ENCODE measurements around the gene TRAF2.

The TRAF2 gene

GRCh38 chr9:136962163-136962562, 75.8 kb downstream of the TRAF2 start:
- no peak for DNase-seq (ENCODE audit: low read depth)

DNA sequence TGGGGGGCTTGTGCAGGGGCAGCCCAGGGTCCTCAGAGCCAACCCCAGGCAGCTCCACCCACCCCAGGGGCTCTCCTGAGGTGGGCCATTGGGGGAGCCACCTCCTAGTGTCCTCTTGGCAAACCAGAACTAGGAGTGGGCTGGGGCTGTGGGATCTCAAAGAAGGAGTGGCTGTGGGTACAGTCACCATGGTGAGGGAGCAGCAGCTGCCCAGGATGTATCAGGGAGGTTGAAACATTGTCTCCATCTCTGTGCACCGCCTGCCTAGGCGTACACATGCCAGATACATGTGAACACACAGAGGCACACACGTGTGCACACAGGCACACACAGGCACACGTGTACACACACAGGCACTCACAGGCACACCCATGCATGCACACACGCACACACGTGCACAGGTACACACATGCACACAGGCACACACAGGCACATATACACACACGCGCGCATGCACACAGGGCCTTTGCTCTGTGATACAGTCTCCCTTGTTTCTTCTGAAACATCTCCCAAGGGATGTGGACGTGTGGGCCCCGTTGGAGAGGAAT, 76.5 kb downstream of the TRAF2 start:
- no peak for DNase-seq (ENCODE audit: low read depth)

- no peak for DNase-seq (ENCODE audit: low read depth)
Measured at GRCh38 chr9:136963341-136963740, 77.0 kb downstream of the TRAF2 start.

DNA sequence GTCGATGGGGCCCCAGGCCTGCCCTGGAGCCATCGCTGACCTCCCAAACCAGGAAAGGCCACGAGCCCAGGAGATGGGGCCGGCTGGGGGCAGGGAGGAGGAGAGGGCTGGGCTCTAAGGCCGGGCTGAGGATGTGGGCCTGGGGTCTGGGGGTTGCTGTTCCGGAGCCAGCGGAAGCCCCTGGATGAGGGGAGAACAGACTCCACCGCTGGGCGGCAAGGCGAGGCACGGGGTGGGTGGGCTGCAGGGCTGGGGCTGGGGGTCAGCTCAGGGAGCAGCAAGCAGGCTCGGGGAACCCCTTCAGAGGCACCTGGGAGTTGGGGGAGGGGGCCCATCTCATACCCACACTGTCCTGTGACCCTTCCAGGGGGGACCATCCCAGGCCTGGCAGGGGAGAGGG, 77.4 kb downstream of the TRAF2 start:
- DNase-seq (ENCODE audit: low read depth): no peak

GRCh38 chr9:136964171-136964689, 77.9 kb downstream of the TRAF2 start:
- no peak for DNase-seq (ENCODE audit: low read depth)

DNA sequence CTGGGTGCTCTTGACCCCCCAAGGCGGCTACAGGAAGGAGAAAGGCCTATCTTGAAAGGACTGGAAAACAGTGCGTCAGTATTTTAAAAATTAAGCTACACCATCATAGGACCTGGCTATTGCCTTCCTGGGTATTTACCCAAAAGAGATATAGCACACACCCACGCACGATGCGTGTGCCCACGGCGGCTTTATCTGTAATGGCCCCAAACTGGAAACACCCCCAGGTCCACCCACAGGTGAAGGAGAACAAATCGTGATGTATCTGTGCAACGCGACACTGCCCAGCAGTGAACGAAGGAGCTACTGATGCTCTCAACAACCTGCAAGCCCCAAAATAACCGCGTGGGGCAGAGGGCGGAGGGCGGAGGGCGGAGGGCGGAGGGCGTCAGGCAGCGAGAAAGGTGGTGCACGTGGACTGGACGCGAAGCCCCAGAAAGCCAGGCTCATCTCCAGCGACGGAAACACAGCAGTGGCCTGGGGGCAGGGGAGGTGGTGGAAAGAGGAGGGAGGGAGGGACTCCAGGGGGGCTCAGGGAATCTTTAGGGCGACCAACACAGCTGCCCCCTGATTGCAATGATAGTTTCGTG, 78.6 kb downstream of the TRAF2 start:
- no peak for DNase-seq (ENCODE audit: low read depth)

DNA sequence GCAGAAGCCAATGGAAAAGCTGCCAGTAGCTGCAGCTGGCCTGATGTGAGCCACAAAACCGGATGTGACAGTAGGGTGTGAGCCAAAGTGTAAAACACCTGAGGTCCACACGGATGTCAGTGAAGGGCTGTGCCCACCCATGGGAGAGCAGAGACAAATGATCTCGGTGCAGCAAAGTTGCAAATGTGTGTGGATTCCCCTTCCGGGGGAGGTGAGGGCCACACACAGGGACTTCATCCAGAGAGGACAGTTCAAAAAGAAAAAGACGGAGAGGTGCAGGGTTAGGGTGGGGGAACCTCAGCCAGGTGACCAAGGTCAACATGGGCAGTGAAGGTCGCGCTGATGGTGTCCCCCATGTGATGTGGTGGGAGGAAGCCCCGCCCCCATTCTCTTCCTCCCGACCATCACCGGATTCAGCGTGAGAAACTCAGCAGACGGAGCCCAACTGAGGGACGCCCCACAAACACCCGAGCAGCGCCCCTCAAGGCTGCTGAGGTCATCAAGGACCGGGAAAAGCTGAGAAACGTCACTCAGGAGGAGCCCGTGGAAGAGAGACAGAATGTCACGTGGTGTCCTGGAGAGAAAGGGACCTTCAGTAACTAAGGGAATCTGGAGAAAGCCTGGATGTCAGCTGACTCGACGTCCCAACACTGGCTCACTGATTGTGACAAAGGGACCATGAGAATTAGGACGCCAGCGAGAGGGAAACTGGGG, 79.6 kb downstream of the TRAF2 start:
- no peak for DNase-seq (ENCODE audit: low read depth)

- DNase-seq (ENCODE audit: low read depth): no peak
Measured at GRCh38 chr9:136968333-136969127, 82.2 kb downstream of the TRAF2 start.

- no peak for DNase-seq (ENCODE audit: low read depth)
Measured at GRCh38 chr9:136969150-136969549, 82.8 kb downstream of the TRAF2 start.

DNA sequence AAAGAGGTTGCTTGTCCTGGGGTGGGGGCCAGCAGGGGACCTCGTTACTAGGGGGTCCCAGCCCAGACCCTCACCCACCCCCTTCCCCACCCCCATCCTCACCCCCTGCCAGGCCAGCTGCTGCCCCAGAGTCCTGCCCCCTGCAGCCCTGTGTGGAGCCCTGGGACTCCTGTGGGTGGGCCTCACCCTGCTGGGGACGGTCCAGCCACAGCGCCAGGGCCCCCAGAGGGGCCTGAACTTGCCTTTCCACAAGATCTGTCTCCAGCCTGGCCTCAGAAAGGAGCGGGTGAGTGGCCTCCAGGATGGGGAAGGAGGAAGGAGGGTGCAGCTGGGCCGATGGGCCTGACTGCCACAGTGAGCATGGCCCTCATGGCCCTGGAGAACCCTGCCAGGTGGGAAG, 83.5 kb downstream of the TRAF2 start:
- DNase-seq (ENCODE audit: low read depth): no peak

DNA sequence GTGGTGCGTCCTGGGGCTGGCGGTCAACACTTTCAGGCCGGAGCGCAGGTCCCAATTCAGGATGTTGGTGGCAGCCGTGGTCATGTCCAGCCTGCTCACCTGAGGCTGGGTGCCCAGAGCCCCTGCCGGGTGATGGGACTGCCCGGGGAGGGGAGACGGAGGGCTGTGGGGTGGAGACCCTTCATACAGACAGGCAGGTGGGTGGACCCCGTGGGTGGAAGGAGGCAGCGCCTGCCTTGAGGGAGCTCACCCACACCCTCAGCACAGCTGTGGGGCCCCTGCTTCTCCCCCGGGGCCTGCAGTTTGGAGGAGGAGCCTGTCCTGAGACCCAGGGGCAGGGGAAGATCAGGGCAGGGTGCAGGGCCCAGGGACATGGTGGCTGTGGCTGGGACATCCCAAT, 84.0 kb downstream of the TRAF2 start:
- DNase-seq (ENCODE audit: low read depth): no peak

- DNase-seq (ENCODE audit: low read depth): no peak
Measured at GRCh38 chr9:136971746-136972145, 85.4 kb downstream of the TRAF2 start.

- DNase-seq (ENCODE audit: low read depth): no peak
Measured at GRCh38 chr9:136972335-136972734, 86.0 kb downstream of the TRAF2 start.

DNA sequence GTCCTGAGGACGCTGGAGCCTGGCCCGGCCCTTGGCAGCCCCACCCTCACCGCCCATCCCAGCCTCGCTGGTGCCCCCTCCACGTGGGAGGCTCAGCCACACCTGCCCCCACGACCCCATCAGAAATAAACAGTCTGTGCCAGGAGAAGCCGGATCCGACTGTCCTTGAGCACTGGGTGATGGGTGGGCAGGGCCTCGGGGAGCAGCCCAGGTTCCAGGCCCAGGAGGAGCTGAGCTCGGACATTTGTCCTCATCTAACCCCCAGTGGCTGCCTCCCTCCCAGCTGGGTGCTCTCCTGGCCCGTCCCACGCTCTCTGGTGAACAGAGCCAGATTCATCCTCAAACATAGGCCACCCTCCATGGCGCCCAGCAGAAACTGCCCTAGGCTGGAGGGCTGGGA, 86.4 kb downstream of the TRAF2 start:
- no peak for DNase-seq (ENCODE audit: low read depth)

GRCh38 chr9:136973618-136974617, 87.6 kb downstream of the TRAF2 start:
- DNase-seq (ENCODE audit: low read depth): no peak

DNA sequence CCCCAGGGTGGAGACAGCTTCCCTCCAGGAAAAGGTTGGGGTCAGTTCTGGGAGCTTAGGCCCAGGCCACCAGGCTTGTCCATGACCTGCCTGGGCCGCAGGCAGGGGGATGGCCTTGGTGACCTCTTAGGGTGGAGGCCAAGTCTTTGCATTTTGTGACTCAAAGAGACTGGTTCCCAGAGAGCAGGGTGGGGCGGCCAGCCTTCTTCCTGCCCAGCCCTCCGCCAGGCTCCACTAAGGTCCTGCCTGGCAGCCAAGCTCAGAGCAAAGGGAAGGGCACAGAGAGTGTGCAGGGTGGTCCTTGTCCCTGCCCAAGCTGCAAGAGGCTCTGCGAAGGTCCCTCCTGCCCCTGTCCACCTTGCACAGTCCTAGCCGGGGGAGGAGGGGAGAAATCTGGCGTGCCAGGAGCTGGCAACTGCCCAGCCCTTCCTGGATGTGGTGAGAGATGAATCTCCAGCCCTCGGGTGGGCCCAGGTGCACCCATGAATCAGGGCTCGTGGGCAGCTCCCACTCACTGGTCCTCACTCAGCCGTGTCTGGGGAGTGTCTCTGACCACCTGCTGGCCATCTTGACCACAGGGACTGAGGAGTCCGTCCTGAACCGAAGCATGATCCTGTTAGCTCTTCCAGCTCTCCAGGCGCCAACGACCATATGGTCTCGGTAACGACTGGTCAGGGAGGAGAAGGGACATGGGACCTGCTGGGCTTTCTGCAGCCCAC, 88.7 kb downstream of the TRAF2 start:
- DNase-seq (ENCODE audit: low read depth): no peak

GRCh38 chr9:136975644-136976043, 89.3 kb downstream of the TRAF2 start:
- DNase-seq (ENCODE audit: low read depth): no peak
